Activated T-helper 1 cell treated with Interleukin-2 at 50 U/mL for 16 hours (primary cell): ENCODE measurements around the gene NDUFA8.

ENCODE experiments used
- DNase-seq: peaks from one replicate; pipeline ENCODE4 v3.0.0-alpha.2; 2020; ENCODE audit warnings: low read depth

Gene NDUFA8

DNA sequence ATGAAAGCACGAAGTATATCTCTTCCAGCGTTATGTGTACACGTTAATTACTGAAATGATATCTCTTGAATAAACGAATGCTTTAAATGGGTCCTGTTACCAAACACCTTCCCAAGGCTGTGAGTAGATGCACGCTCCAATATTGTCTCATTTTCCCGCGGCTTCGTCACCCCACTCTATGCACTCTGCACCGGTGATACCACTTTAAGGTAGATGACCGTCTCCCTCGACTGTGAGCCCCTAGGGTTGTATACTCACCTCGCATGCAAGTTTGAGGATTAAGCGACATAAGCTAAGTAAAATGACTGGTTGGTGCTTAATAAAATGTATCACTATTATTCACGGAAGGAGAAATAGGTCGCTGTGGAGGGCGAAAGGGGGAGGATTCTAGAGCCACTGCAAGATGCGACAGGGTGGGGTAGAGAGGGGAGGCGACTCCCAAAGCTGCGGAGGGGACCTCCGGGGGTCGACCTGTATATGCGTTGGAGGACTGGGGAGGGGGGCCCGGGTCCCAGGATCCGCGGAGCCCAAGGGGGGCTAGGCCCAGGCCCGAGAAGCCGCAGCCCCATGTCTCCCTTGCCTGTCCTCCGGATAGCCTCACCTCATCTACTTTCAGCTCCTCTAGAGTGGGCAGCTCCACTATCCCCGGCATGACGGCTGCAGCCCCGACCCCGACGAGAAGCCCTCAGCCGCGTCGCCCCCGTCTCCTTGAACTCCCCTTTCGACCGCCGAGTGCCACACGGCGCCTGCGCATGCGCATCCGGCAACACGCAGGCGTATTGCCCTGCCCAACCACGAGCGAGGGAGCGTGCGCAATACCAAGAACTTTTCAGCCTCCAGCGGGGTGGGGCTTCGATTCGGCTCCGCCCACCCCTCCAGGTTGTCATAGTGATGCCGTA, at the start of gene NDUFA8, which contains the start of gene MORN5:
TSS of gene NDUFA8 (minus strand) at position 754 of the 899 bp plus-strand sequence. CDS start at position 652, 102 bp downstream.
TSS of gene MORN5 (plus strand) at position 883 of the 899 bp plus-strand sequence. CDS start 65 bp downstream, outside the sequence.
- peak; percentile 93 for DNase-seq

DNA sequence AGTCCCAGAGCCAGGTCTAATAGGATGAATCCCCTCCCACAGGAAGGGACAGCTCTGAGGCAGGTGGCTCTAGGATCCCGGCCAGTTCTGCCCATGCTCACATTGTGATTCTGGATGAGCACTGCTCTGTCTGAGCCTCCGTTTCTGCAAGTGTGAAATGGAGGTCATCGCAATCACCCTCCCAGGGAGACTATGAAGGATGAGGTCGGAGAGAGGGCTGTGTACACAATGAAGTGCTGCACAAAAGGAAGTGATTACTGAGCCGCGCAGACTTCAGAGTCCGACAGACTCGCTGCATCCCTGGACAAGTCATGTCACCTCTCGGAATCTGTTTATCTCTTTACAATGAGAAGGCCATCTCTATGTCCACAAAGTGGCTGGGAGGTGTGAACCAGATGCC, 47.5 kb upstream of the NDUFA8 start:
- no peak for DNase-seq

DNA sequence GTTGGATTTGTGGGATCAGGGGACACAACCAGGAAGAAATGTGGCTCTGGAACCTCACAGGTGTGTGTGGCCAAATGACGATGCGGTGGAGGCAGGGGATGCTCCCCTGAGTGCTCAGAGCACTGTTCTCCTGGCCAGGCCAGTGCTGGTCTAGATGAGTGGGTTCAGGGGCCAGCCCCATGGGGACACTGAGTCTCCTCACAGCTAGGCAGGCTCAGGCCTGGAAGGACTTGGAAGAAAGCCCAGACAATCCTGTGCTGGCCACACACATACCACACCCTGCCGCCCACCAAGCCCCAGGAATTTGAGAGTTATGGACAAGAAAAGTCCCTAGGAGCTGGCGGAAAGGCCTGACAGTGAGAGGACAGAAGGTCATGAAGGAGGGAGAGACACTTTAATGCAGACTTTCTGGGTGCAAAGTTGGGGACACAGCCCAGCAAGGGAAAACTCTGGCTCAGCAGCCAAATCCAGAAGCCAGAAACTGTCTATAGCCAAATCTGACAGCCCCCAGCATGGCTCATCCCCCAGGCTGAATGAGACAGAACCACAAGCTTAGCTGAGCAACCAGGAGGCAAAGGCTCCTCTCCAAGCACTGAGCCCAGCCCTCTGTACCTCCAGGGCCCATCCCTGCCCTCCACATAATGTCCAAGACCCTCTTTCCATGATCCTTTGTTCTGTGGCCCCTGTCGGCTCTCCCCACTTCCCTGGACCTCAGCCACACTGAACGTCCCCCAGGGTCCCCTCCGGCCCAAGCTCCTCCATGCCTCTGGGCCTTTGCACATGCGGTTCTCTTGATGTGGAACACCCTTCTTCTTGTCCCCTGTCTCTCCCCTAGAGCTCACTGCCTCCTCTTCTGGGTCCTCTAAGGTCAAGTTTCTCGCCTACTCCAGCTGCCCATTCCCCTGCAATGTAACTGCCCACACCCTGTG, 46.8 kb upstream of the NDUFA8 start:
- no peak for DNase-seq

DNA sequence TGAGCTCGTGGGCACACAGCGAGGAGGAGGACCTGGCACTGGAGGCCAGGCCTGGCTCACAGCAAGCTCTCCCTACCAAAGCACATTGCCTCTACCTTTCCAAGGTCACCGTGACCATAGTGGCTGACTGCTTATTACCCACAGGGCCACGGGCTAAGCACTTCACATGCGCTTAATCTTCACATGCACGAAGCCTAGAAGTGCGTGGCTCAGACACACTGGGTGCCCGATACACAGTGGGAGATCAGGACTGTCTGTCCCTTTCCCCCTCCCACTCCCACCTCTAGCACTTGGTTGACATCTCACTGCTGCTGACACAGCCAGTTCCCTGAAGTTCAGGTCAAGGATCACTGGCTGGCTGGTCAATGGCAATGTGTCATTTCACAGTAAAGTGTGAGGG, 45.6 kb upstream of the NDUFA8 start:
- no peak for DNase-seq

DNA sequence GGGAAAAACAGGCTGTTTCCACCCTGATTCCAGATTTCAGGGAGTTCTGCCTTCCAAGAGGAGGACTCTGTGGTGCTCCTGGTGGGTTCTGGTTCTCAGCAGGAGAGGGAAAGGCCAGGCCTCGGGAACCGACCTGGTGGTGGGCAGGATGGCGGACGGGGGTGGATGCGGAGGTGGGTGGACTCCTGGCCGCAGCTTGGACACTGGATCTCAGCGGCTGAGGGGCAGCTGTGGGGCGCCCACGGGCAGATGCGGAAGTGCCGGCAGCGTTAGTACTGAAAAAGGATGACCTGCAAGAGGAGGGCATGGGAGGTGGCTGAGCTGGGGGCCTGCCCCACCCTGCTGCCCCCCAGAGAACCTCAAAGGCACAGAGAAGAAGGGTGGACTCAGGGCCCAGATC, 44.9 kb upstream of the NDUFA8 start:
- DNase-seq: no peak

DNA sequence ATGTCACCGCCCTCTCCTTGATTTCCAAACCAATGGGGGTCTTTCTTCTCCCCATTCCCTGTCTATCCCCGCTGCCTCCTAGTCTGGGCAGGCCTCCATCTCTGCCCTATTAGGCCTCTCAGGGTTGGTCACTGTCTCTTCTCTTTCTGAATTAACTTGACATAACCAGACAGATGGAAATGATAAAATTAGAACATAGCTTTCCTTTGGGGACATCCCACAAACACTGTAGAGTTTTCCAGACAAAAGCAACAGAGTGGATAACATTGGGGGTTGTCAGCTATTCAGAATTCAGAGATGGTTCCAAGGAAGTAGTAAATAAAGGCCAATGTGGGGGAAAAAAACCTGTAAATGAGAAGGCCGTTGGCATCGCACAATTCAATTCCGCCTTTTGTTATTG, 44.5 kb upstream of the NDUFA8 start:
- DNase-seq: no peak

DNA sequence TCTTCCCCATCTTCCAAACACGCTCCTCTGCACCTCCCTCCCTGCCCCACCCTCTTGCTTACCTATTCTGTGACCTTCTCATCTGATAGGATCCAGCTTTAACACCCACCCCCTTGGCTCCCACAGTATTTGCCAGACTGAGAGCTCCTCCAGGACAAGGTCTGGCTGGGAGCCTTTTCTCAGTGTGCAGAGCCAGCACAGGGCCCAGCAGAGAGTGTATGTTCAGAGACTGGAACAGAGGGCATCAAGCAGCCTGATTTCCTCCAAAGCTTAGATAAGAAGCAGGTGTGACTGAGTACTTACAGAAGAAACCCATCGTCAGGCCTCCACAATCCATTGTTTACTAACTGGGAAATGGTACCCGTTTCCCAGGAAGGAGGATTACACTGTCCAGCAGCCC, 42.5 kb upstream of the NDUFA8 start:
- DNase-seq: no peak

DNA sequence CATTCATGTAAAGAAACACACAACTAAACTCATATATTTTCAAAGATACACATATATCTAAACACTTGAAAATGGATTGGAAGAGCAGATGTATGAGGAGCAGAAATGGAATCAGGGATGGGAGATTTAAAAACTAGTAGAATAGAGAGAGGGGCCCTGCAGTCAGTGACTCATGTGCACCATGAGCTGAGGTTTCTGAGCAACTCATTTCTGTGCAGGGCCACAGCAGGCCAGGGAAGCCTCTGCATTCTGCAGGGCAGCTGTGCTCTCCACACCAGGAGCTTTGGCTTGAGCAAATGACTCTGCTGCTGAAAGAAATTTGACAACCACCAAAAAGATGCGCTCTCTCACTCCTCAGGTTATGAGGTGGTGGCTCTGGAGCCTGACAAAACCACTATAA, 42.1 kb upstream of the NDUFA8 start:
- no peak for DNase-seq

DNA sequence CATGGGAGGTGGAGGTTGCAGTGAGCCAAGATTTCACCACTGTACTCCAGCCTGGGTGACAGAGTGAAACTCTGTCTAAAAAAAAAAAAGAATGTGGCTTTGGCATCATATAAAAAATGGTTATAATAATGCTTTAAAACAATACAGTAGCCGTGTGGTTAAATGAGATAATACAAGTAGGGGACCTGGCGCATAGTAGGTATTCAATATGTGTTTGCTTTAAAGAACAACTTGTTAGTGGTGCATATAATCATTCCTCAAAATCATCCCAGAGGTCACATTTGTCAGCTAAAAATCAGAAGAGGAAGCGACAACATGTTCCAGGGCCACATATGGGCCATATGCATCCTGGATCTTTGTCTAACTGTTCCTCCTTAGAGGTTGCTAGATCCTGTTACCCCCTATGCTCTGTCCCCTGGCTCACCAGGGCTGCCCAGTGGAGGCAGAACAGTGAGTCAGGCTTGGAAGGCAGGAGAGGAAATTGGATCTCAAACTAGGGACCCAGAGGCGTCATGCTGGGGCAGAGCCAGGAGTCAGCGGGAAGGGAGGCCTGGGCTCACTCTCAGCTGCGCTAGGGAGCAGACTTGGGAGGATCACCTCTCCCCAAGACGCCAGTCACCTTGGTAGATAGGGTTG, 41.5 kb upstream of the NDUFA8 start:
- no peak for DNase-seq

DNA sequence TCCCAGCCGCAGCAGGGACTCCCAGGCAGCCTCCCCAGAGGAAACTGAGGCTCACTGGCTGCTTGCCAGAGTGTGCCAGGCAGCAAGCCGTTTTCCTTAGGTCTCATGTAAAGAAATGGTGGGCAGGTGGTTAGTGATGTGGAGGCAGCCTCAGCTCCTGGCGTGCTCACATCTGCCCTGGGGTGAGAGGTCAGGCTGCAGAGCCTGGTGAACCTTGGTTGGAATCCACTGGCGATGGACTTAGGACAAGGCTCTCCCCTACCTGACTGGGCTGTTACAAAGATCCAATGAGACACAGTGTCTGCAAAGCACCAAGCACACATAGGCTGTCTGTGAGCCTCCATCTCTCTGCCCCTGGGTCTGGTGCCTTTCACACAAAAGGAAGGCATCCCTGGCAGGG, 38.3 kb upstream of the NDUFA8 start:
- no peak for DNase-seq

DNA sequence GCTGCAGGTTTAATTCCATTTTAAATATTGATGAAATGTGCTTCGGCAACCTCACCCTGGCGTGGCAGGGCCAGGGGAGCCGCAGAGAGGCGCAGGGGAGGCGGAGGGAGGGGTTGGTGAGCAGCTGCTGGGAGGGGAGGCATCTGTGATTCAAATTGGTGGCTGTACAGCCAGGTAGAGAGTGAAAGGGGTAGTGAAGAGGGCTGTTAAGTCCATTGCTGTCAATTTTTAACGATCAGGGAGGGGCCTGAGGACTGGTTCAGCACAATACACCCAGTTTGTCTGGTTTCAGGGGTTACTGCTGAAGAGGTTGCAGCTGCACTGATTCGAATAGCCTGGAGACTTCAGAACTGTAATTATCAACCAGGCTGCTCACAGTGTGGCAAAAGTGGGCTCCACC, 37.8 kb upstream of the NDUFA8 start:
- no peak for DNase-seq

DNA sequence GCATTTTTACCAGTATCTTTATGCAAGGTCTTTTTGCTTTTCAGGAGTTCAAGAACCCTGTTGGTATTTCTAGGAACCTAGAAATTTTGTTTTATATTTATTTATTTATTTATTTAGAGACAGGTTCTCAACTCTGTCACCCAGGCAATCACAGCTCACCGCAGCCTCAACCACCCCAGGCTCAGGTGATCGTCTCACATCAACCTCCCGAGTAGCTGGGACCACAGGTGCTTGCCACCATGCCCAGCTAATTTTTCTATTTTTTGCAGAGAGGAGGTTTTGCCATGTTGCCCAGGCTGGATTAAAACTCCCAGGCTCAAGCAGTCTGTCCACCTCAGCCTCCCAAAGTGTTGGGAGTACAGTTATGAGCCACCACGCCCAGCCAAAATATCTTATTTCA, 36.3 kb upstream of the NDUFA8 start:
- DNase-seq: no peak

DNA sequence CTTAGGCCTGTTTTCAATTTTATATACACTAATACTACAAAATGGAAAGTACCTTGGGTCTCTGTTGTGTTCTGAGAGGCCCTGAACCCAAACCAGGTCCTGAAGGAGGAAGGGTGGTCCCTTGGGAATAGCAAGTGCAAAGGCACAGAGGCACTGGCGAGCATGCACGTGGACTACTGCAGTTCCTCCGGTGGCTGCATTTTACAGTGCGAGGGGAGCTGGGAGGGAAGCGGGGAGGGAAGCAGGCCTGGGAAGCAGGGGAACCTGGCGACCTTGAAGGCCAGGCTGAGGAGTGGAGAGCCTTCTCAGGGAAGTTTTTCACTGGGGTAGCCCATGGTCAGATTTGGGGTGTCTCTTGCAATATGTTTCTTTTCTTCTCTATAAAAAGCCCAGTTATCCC, 34.1 kb upstream of the NDUFA8 start:
- DNase-seq: no peak

DNA sequence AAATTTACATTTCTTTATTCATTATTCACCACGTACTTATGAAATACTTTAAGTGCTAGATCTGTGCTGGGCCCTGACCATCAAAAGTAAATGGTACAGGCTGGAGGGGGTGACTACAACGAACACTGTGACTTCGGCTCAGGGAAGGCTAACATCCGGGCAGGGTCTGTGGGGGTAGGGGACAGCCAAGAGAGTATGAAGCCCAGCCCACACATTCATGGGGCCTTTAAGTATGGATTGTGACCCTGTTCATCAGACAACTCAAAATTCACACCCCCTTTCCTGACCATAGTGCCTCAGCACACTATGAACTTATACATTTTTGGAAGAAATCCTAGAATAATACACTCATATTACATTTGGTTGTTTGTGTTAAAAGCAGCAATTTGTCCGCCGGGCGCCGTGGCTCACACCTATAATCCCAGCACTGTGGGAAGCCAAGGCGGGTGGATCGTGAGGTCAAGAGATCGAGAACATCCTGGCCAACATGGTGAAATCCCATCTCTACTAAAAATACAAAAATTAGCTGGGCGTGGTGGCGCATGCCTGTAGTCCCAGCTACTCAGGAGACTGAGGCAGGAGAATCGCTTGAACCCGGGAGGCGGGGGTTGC, 33.4 kb upstream of the NDUFA8 start:
- DNase-seq: no peak

DNA sequence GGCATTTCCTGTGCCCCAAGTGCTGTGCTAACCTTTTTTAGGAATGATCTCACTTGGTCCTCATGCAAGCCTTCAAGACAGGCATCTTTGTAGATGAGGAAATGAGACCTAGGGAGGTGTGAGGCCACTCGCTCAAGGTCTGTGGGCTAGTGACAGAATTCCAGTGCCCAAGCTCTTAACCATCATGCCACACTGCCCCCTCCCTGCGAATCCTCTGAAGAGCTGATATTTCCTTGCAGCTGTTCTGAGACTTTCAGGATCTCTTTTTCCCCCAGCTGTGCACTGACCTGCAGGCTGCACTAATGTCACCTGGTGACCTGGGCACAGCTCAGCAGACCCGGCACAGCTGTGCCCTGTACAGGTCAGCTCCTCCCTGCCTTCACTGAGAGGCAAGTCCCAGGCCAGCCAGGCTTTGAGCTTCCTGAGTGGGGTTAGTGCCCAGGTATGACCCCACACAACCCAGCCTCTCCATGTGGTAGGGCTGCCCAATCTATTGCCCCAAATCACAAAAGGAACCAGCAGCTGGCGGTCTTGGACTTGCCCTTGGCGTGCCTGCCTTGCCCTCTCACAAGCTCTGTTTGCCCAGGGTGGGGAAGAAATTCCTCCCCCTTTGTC, 32.8 kb upstream of the NDUFA8 start:
- no peak for DNase-seq

DNA sequence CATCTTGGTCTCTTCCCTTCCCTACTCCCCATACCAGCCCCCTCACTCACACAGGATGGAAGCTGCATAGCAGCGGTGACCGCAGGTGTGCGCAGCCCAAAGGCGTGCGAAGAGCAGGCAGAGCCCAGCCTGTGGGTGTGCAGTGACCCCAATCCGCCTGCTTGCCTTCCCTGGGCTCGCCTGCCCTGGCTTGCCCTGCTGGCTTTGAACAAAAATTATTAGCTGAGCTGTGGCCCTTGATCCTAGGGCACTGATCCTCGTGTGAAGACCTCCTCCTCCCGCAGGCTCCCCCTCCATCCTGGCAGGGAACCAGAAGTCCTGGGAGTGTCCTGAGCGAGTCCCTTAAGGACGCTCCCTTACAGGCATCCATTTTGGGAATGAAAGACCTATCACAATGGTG, 32.0 kb upstream of the NDUFA8 start:
- DNase-seq: no peak

DNA sequence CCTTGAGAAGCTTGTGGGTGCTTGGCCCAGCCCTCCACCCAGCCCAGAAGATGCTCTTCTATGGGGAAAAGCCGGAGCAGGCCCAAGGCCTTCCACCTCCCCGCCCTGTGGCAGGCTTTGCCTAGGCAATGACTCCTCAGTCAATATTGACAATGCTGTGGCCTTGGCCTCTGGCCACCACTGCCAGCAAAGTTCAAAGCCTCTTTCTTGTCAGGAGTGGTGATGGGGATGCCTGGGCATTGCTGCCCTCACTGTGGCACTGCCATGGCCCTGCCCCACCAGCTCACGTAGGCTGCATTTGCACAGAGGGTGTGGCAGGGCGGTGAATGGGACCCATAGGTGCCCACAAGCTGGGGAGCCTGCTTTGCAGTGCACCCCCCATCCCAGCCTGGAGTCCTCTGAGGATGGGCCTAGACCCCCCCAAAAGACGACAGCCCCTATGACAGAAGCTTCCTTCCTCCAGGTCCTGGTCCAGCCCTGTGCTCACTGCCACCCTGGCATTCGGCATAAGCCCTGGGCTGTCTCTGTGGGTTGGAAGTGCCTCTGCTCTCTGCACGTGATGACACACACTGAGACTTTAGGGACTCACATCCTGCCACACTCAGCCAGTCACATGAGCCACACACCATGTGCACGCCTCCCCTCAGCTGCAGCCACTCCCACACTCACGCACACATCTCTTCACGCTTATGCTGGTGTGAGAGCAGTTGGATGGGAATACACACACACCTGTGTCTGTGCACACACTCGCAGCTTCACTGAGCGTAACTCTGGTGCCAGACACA, 31.2 kb upstream of the NDUFA8 start:
- no peak for DNase-seq

DNA sequence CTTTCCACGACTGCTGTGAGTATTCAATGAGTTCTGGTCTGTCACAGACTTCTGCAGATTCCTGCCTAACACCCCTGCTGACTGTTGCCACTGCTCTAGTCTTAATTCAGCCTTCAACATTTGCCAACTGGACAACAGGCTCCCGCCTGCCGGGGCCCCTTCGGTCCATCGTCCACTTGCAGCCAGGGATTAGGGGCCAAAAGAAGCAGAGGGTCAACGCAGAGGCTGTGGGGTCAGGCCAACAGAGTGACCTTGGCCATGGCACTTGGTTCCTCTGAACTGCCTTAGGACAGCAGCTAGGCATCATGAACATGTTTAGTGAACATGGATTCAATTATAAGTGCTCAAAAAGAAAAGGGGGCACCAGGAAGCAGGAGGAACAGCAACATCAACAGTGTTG, 28.8 kb upstream of the NDUFA8 start:
- no peak for DNase-seq

DNA sequence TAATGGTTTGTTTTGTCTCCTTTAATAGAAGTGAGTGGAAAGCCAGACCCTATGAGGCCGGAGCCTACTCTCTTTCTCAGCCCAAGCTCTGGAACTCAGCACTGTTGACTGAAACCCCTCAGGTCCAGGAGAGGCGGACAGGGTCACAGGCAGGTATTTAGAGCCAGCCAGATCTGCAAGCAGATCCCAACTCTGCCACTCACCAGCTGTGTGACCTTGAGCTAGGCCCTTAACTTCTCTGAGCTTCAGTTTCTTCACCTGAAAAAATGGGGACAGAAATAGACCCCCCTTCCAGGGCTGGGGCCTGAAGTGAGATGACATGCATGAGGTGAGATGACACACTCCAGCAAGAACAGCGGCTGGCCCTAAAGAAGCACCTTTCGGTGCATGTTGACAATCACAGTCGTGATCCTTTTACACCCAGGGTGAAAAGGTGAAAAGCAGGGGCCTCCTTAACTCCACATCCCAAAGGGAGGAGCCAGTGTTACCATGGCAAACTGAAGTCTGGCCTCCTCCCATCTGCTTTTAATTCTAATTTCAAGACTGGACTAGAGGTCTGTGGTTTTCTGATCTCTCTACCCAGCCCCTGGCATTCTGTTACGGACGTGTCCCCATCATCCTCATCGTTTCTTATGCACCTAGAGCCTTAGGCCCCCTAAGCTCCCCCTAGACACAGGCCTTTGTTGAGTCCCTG, 27.3 kb upstream of the NDUFA8 start:
- no peak for DNase-seq

DNA sequence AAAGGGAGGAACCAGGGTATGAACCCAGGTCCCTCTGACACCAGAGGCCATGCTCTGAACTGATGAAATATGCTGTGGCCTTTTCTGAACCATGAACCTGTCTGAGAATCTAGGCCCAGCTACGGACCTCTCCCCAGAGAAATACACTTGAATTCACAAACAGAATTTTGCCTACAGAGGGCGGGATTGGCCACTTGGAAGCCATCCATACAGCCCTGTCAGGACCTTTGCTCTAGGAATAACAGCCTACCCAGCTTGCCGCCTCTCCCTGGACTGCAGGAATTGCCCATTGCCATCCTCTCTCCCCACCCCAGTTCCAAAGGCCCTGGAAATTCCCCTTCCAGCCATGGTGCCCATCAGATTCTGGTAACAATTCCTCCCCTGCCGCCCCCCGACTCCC, 26.7 kb upstream of the NDUFA8 start:
- no peak for DNase-seq
